H7 (cell line): ENCODE results near the gene ST6GALNAC4. TPM values are rescaled to one million over a fixed set of nuclear protein-coding genes. Genes with fewer than 3 reads are reported as not detected.

Experiments
- DNase-seq: peaks from one replicate; pipeline ENCODE4 v3.0.0; 2012
- H3K27me3 ChIP-seq: 2 replicates; pipeline ENCODE4 v1.6.0; 2011; ENCODE audit warnings: mild to moderate bottlenecking, low read length; ENCODE audit not compliant: control insufficient read depth, insufficient read depth
- H3K36me3 ChIP-seq: replicated peaks from 2 replicates; pipeline ENCODE4 v1.5.1; 2011; ENCODE audit warnings: low read length; ENCODE audit not compliant: control insufficient read depth, insufficient read depth
- H3K4me3 ChIP-seq: 2 replicates; pipeline ENCODE4 v1.5.1; 2011; ENCODE audit warnings: low read depth, mild to moderate bottlenecking, control low read depth, low read length, moderate library complexity; ENCODE audit not compliant: insufficient read depth
- total RNA-seq: library from RNA; depleted of rRNA; stranded (reverse); fragments of >200 nt; shearing (Covaris generic); gene quantifications from 2 replicates; pipeline ENCODE4 v1.2.3, GENCODE V29; 2014

Gene ST6GALNAC4
- total RNA-seq, 1 experiment from 2014 or later = 24.6 TPM

GRCh38 chr9:127928676-127929624 lies 12.1 kb upstream of the ST6GALNAC4 start:
- Histone ChIP-seq H3K27me3 (peaks cover 41% of the 10 kb centered on the region), H3K36me3 (no peaks in the 10 kb centered on the region), H3K4me3 (no peak overlapping the region; the same call in 1 of the 2 replicates)
- DNase-seq = no peak

GRCh38 chr9:127927988-127928675 lies 11.3 kb upstream of the ST6GALNAC4 start:
- peak; percentile 69 for DNase-seq

GRCh38 chr9:127927201-127927987 lies 10.6 kb upstream of the ST6GALNAC4 start:
- H3K27me3 ChIP-seq = peaks cover 41% of the 10 kb centered on the region
- no peaks in the 10 kb centered on the region for H3K36me3 ChIP-seq
- peak; percentile 100 for DNase-seq
- H3K4me3 ChIP-seq = peak overlapping the region; percentile 70

More at GRCh38 chr9:127927988-127928675, 11.3 kb upstream of the ST6GALNAC4 start:
- H3K36me3 ChIP-seq = no peaks in the 10 kb centered on the region
- peak overlapping the region; percentile 52 for H3K4me3 ChIP-seq
- H3K27me3 ChIP-seq = peaks cover 41% of the 10 kb centered on the region

GRCh38 chr9:127926906-127927200 lies 10.0 kb upstream of the ST6GALNAC4 start:
- DNase-seq = no peak
- H3K36me3 ChIP-seq = no peaks in the 10 kb centered on the region
- H3K27me3 ChIP-seq = peaks cover 42% of the 10 kb centered on the region
- H3K4me3 ChIP-seq = peak overlapping the region; percentile 70

GRCh38 chr9:127925959-127926905 lies 9.4 kb upstream of the ST6GALNAC4 start:
- peak overlapping the region; percentile 70 for H3K4me3 ChIP-seq
- H3K27me3 ChIP-seq = peaks cover 45% of the 10 kb centered on the region
- DNase-seq = no peak
- no peaks in the 10 kb centered on the region for H3K36me3 ChIP-seq

GRCh38 chr9:127924736-127925444 lies 8.0 kb upstream of the ST6GALNAC4 start:
- no peaks in the 10 kb centered on the region for H3K36me3 ChIP-seq
- DNase-seq = no peak
- no peak overlapping the region for H3K4me3 ChIP-seq
- peaks cover 42% of the 10 kb centered on the region for H3K27me3 ChIP-seq

- no peaks in the 10 kb centered on the region for H3K36me3 ChIP-seq
- H3K27me3 ChIP-seq = peaks cover 31% of the 10 kb centered on the region
- H3K4me3 ChIP-seq = no peak overlapping the region
- DNase-seq = no peak
Measured at GRCh38 chr9:127923771-127924170, 6.9 kb upstream of the ST6GALNAC4 start.

- DNase-seq = peak; percentile 90
- no peaks in the 10 kb centered on the region for H3K36me3 ChIP-seq
- H3K4me3 ChIP-seq = no peak overlapping the region
- H3K27me3 ChIP-seq = peaks cover 25% of the 10 kb centered on the region; the same call in 1 of the 2 replicates
Measured at GRCh38 chr9:127923046-127923445, 6.2 kb upstream of the ST6GALNAC4 start.

GRCh38 chr9:127921557-127922120 lies 4.8 kb upstream of the ST6GALNAC4 start:
- Histone ChIP-seq H3K4me3 (0 out of 2 replicates have a peak overlapping the region, but pooled peaks have one; percentile 2), H3K27me3 (peaks cover 13% of the 10 kb centered on the region; the same call in 1 of the 2 replicates), H3K36me3 (no peaks in the 10 kb centered on the region)
- peak; percentile 97 for DNase-seq

GRCh38 chr9:127920794-127921193 lies 4.0 kb upstream of the ST6GALNAC4 start:
- Histone ChIP-seq H3K4me3 (no peak overlapping the region), H3K27me3 (peaks cover 12% of the 10 kb centered on the region; the same call in 1 of the 2 replicates), H3K36me3 (no peaks in the 10 kb centered on the region)
- no peak for DNase-seq

- Histone ChIP-seq H3K36me3 (no peaks in the 10 kb centered on the region), H3K4me3 (no peak overlapping the region), H3K27me3 (peaks cover 10% of the 10 kb centered on the region; the same call in 1 of the 2 replicates)
- no peak for DNase-seq
Measured at GRCh38 chr9:127919253-127919815, 2.5 kb upstream of the ST6GALNAC4 start.

- Histone ChIP-seq H3K27me3 (peaks cover 10% of the 10 kb centered on the region; the same call in 1 of the 2 replicates), H3K36me3 (no peaks in the 10 kb centered on the region), H3K4me3 (no peak overlapping the region)
- DNase-seq = peak; percentile 80
Measured at GRCh38 chr9:127918183-127919107, 1.6 kb upstream of the ST6GALNAC4 start.
